Endometrial microvascular endothelial cells (primary cell): ENCODE measurements around the gene XPO6. TPM values are rescaled to one million over a fixed set of nuclear protein-coding genes. Genes with fewer than 3 reads are reported as not detected.

Experiments
- in situ Hi-C: cut with HindIII; loops from 2 replicates; pipeline ENCODE4 v1.10.0; 2017; ENCODE audit warnings: low sequenced_read_pairs, low pct_unique_long_range_greater_than_20kb; ENCODE audit errors: inconsistent ontology term
- total RNA-seq: library from RNA; depleted of rRNA; stranded (reverse); fragments of >200 nt; gene quantifications from one replicate; pipeline ENCODE4 v1.2.3, GENCODE V29; 2015; ENCODE audit errors: inconsistent ontology term

Gene XPO6
- total RNA-seq, 1 donor from 2014 or later, result 179 TPM

- in situ Hi-C loops, result no loop called here
Observed at GRCh38 chr16:28213396-28213795, 1.6 kb upstream of the XPO6 start.

DNA sequence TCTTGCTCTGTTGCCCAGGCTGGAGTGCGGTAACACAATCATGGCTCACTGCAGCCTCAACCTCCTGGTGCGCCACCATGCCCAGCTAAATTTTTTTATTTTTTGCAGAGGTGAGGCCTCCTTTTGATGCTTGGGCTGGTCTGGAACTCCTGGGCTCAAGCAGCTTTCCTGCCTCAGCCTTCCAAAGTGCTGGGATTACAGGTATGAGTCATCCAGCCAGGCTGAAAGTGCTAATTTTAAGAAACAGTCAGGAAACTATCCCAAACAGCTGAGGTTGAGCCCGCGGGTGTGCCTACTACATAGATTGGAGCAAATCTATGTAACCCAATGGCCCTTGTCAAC is 738 bp upstream of the XPO6 start:
- in situ Hi-C loops, result no loop called here

GRCh38 chr16:28210979-28211588 is 681 bp downstream of the XPO6 start:
- in situ Hi-C loops, result no loop called here

DNA sequence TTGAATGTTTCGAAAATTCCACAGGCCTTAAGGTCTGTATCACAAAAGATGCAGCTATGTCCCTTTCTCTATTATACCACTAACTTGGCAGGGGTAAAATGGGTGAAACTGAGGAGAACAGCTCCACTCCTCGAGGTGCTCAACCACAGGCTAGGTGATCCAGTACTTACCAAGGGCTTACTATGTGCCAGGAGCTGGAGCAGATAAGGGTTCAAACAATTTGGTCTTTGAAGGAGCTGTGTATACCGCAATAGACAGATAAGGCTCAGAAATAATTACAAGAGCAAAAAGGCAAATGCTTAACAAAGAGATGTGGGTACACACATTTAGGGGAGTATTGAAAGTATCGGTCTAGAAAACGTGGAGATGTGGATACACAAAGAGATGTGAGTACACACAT is 1.5 kb downstream of the XPO6 start:
- in situ Hi-C loops, result no loop called here

GRCh38 chr16:28208824-28209223 is 2.9 kb downstream of the XPO6 start:
- in situ Hi-C loops, result no loop called here

DNA sequence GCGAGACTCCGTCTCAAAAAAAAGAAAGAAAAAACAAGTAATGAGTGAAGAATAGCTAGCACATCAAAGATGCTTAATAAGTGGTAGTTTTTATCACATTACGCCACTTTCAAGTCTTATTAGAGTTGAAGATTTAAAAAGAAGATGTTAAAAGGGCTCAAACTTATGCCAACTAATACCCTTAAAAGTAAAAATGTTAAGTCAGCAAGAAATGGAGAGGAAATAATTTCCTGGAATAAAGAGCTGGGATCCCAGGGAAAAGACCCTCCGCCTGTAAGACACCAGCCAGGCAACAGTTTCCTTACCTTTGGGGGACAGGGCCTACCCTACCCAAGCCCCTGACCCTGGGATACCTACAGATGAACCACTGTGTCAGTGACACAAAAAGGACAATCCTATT is 3.6 kb downstream of the XPO6 start:
- in situ Hi-C loops, result no loop called here

DNA sequence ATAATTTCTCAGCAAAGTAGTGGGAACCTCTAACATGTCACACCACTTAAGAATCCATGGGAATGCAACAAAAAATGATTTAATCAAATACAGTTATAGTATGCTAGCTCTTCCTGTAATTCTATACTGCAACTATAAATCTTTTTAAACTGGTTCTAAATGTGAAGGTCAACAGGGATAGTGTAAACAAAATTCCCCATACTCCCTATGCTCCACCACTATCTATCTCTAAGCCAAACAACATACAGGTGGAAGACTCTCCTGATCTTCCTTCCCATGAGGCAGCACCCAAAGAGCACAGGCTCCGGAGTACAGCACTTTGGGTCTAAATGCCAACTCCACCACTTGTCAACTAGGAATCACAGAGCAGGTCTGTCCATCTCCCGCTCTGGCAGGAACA is 4.4 kb downstream of the XPO6 start:
- in situ Hi-C loops, result no loop called here

DNA sequence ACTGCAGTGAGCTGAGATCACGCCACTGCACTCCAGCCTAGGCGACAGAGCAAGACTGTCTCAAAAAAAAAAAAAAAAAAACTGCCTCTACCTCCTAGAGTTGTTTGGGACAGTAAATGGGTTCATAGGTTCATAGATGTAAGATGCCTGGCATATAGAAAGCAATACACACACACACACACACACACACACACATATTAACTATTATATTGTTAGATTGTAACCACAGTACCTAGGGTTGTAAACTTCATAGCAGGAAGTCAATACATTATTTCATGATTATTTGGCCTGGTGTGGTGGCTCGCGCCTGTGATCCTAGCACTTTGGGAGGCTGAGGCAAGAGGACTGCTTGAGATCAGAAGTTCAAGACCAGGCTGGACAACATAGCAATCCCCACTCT is 5.8 kb downstream of the XPO6 start:
- in situ Hi-C loops, result no loop called here

- in situ Hi-C loops, result no loop called here
Observed at GRCh38 chr16:28205117-28205899, 6.5 kb downstream of the XPO6 start.

GRCh38 chr16:28204622-28205021 is 7.1 kb downstream of the XPO6 start:
- in situ Hi-C loops, result no loop called here

- in situ Hi-C loops, result no loop called here
Observed at GRCh38 chr16:28204204-28204603, 7.6 kb downstream of the XPO6 start.

GRCh38 chr16:28202147-28202746 is 9.5 kb downstream of the XPO6 start:
- in situ Hi-C loops, result no loop called here

DNA sequence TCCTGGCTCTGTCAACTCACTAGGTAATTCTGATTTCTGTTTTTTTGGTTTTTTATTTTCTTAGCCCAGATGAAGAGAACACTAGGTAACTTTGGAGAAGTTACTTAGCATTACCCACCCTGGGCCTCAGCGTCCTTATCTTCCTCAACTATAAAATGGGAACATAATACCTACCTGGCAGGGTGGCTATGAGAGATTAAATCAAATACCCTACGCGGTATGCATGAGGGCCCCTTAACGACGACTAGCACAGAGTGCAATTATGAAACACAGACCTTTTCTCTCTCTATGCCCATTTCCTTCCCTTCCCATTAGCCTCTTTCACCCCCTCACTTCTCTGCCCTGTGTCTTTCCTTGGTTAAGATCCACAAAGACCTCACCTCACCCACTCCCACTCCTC is 11.1 kb downstream of the XPO6 start:
- in situ Hi-C loops, result no loop called here

DNA sequence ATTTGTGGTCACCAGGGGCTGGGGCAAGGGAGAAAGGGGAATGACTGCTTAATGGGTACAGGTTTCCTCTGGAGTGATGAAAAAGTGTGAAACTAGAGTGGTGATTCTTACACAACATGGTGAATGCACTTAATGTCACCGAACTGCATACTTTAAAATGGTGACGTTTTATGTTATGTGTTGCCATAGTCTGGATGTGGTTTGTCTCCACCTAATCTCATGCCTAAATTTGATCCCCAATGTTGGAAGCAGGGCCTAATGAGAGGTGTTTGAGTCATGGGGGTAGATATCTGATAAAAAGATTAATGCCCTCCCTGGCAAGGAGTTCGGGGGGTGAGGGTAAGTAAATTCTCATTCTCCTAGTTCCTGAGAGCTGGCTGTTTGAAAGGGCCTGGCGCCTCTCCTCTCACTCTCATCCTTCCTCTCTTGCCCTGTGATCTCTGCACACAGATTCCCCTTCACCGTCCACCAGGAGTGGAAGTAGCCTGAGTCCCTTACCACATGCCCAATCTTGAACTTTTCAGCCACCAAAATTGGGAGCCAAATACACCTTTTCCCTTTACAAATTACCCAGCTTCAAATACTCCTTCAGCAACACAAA is 15.3 kb downstream of the XPO6 start:
- in situ Hi-C loops, result no loop called here

DNA sequence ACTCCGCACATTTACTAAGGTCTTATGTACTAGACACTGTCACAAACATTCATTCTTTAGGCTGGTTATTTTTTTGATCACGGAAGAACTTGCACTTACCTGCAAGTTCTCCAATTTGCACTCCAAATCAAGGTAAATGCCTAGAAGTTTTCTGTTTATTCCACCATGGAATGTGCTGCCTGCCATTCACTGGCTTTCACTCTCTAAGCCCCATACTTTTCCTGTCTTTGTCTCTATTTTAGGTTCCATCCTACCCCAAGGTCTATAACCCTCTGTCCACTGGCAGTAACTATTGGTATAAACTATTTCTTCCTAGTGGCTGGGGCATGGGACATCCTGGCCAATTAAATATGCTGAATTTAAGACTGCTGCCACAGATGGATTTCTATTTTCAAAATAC is 15.9 kb downstream of the XPO6 start:
- in situ Hi-C loops, result no loop called here

- in situ Hi-C loops, result no loop called here
Observed at GRCh38 chr16:28193530-28194423, 18.0 kb downstream of the XPO6 start.

DNA sequence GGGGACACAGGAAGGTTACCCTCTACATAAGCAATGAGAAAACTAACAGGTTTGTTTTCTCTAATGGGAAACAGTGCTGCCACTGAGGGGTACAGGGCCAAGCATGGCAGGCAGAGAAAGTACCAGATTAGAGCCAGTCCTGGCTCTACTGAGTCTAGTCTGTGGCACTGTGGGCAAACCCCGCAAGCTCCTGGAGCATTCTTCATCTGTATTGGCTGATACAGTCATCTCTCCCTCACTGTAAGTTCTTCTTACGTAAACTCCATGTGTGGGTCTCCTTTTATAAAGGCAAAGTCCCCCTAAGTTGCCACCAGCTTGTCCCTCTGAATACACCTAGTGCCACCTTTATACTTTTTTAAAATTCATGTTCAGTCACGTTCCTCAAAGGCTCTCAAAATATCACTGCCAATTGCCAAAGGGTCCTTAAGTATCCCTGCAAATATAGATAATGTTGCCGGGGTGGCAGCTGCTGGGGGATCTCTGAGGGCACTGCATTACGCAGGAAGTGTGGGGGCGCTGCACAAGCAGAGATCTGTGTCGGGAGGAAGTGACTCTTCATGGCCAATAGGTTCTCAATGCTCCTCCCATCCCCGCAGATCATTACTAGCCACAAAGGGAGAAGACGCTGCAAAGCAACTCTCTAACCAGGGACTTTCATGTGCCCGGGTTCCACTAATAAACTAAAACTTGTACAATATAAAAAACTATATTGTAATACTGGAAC is 18.8 kb downstream of the XPO6 start:
- in situ Hi-C loops, result no loop called here

DNA sequence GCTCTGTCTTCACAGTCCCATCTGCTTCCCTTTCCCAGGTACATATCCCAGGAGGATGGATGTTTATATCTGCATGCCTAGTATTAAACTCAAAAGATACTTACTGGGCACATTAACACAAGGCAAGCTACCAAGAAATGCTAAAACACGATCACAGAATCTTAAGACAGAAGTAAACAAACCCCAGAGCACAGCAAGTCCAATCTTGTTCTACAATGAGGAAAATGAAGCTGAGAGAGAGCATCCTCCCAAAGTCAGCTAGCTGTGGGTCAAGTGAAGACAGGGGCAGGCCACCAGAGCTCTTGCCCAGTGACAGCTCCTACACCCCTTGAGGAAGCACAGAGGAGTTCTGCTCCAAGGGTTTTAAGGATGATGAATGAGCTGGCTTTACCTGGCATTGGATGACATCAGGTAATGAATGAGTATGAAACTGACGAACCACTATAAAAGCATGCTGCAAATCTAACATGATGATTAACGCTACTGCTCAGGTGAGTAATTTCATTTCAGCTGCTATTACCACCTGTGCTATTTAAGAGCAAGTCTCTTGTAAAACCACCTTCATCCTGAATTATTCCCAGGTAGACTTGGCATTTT is 20.3 kb downstream of the XPO6 start:
- in situ Hi-C loops, result no loop called here
